Adrenal gland (tissue), 12 donors: ENCODE data around the gene ART3. TPM values are rescaled to one million over a fixed set of nuclear protein-coding genes. Genes with fewer than 3 reads are reported as not detected.

ENCODE experiments used
- DNase-seq, 7 donors: peaks; one replicate each; pipeline ENCODE4 v3.0.0-alpha.2; 2019 to 2020
- H3K27ac ChIP-seq, 5 donors: fragments of 200-600 bp; sonication (generic) in 4 of 5; 1 replicate in 3 of 5; 2 replicates in 2 of 5; pipeline versions ENCODE4 v1.5.1 to v1.8.0; 2016 to 2020; ENCODE audit warnings: mild to moderate bottlenecking in 1 of 5
- H3K27me3 ChIP-seq: fragments of 200-600 bp; 2 replicates; pipeline ENCODE4 v1.8.0; 2021
- H3K36me3 ChIP-seq, 2 donors: fragments of 200-600 bp; replicated peaks in 1 of 2; 1 replicate in 1 of 2; 2 replicates in 1 of 2; pipeline versions ENCODE4 v1.5.1 to v1.8.0; 2018 to 2022
- H3K4me1 ChIP-seq, 2 donors: fragments of 200-600 bp; replicated peaks in 1 of 2; 1 replicate in 1 of 2; 2 replicates in 1 of 2; pipeline versions ENCODE4 v1.5.1 to v1.8.0; 2018 to 2021
- H3K4me3 ChIP-seq, 4 donors: fragments of 200-600 bp; sonication (generic) in 3 of 4; one replicate each; pipeline ENCODE4 v1.5.1; 2016 to 2018
- H3K9me3 ChIP-seq, 3 donors: fragments of 200-600 bp; sonication (generic) in 1 of 3; replicated peaks in 1 of 3; 1 replicate in 2 of 3; 2 replicates in 1 of 3; pipeline versions ENCODE4 v1.5.1 to v1.8.0; 2016 to 2021
- CTCF ChIP-seq, 6 experiments: fragments of 450-650 bp in 4 of 6; fragments of 200-600 bp in 2 of 6; sonication (generic) in 1 of 6; IDR thresholded peaks; 1 replicate in 5 of 6; 2 replicates in 1 of 6; pipeline versions ENCODE4 v1.5.1 to v1.8.0; 2016 to 2021; ENCODE audit warnings: antibody characterized with exemption in 6 of 6, mild to moderate bottlenecking in 2 of 6, moderate library complexity in 1 of 6
- POLR2A ChIP-seq, 2 donors: fragments of 450-650 bp; IDR thresholded peaks; one replicate each; pipeline ENCODE4 v1.6.1; 2017; ENCODE audit warnings: antibody characterized with exemption in 2 of 2, mild to moderate bottlenecking in 2 of 2, moderate library complexity in 1 of 2
- WGBS, 4 donors: extraction: QIAGEN DNeasy Blood & Tissue Kit in 2 of 4; methylation state at CpG; one replicate each; pipeline versions ENCODE4 v1.1.5 to v1.1.7; 2013 to 2017; 5-methylcytosine and 5-hydroxymethylcytosine counted together
- intact Hi-C, 2 donors: fragments of 100-400 bp; cut with DNase I; formaldehyde crosslinking; loops; one replicate each; pipeline versions ENCODE4 v1.14.1 to v1.15.0; 2022 to 2023
- polyA plus RNA-seq, 3 donors: library from polyadenylated mRNA; stranded (reverse); fragments of 200-250 nt in 2 of 3; fragments of 350-450 nt in 1 of 3; fragmentation: Illumina TruSeq in 1 of 3; extraction: RNeasy Lipid Tissue Mini Kit (QIAGEN cat#74804) in 1 of 3; gene quantifications; one replicate each; pipeline ENCODE4 v1.2.3, GENCODE V29; 2013 to 2014
- total RNA-seq, 9 donors: library from RNA; depleted of rRNA in 4 of 9; stranded (reverse); fragments of >200 nt in 4 of 9; fragments of 120-200 nt in 1 of 9; fragmentation: NEBNext Ultra II Directional in 1 of 9; extraction: Animal tissue kit (Norgen Biotek cat#: 25700) in 1 of 9; gene quantifications; one replicate each; pipeline versions ENCODE4 v1.1.0 to v1.2.4, GENCODE V29; 2013 to 2023
- donor health status: healthy with polysubstance abuse.
- donor health status: Bipolar disorder and iron deficiency.
- donor health status: DM: yes; HTN: yes; CAD: no.
- donor health status: DM: no; HTN: no; CAD: no.
- donor health status: DM: no; HTN: no; CAD: no.
- donor health status: DM: yes; HTN: yes; CAD: no.

Gene ART3
- total and polyA plus RNA-seq, 12 donors: 0.16 to 1.1 (median 0.70) TPM; not detected in 7

- 0 to 1% (median 0%) methylated on average over 14 to 47 of the region's 47 CpGs for WGBS, 4 donors
- H3K27me3 ChIP-seq: no peaks in the 10 kb centered on the region
- no peaks in the 10 kb centered on the region for H3K9me3 ChIP-seq
- H3K27ac ChIP-seq: peak within 1 kb of the TSS; percentile 83 to 94 (median 88)
- DNase-seq: peak; percentile 92 to 97 (median 95)
- intact Hi-C loops: no loop called here
- TF ChIP-seq POLR2A (IDR thresholded peaks at IDR 0.05): peak; percentile 66 to 95
- peak in 1 of 6 experiments; percentile 7 for TF ChIP-seq CTCF (IDR thresholded peaks at IDR 0.05)
- H3K4me3 ChIP-seq: peak within 1 kb of the TSS; percentile 76 to 93 (median 88)
- peaks cover 0 to 6% of the 10 kb centered on the region in 2 donors for H3K36me3 ChIP-seq
- peaks cover 0 to 23% of the 10 kb centered on the region in 2 donors for H3K4me1 ChIP-seq
Observed at GRCh38 chr4:76148142-76148865, 73.8 kb downstream of the ART3 start, which contains the start of gene NUP54. Gene NUP54 (minus strand): TSS chr4:76148397. CDS start chr4:76148374, 23 bp downstream.

- Histone ChIP-seq H3K27me3 (no peaks in the 10 kb centered on the region), H3K4me1 (peaks cover 0 to 11% of the 10 kb centered on the region in 2 donors), H3K9me3 (no peaks in the 10 kb centered on the region), H3K4me3 (no peak overlapping the region), H3K27ac (no peak overlapping the region), H3K36me3 (no peaks in the 10 kb centered on the region)
- intact Hi-C loops: no loop called here
- no peak for DNase-seq
- 77 to 87% (median 79%) methylated on average over 2 of the region's 2 CpGs for WGBS, 4 donors
- TF ChIP-seq POLR2A (IDR thresholded peaks at IDR 0.05): no peak
- no peak for TF ChIP-seq CTCF (IDR thresholded peaks at IDR 0.05)
Observed at GRCh38 chr4:76153356-76153755, 78.8 kb downstream of the ART3 start.

- intact Hi-C loops: no loop called here
- no peak for DNase-seq
- WGBS, 4 donors: 93 to 94% (median 94%) methylated on average over 3 of the region's 3 CpGs
- Histone ChIP-seq H3K36me3 (peaks cover 0 to 20% of the 10 kb centered on the region in 2 donors), H3K27ac (no peak overlapping the region), H3K27me3 (no peaks in the 10 kb centered on the region), H3K9me3 (no peaks in the 10 kb centered on the region), H3K4me1 (no peaks in the 10 kb centered on the region), H3K4me3 (no peak overlapping the region)
- TF ChIP-seq CTCF (IDR thresholded peaks at IDR 0.05): no peak
- no peak for TF ChIP-seq POLR2A (IDR thresholded peaks at IDR 0.05)
Observed at GRCh38 chr4:76155979-76156378, 81.5 kb downstream of the ART3 start.

GRCh38 chr4:76156635-76157034, 82.1 kb downstream of the ART3 start:
- H3K4me1 ChIP-seq: no peaks in the 10 kb centered on the region
- DNase-seq: no peak
- peaks cover 0 to 27% of the 10 kb centered on the region in 2 donors for H3K36me3 ChIP-seq
- H3K4me3 ChIP-seq: no peak overlapping the region
- no peak overlapping the region for H3K27ac ChIP-seq
- WGBS, 4 donors: 0 to 11% (median 6%) methylated on average over 2 of the region's 2 CpGs
- H3K27me3 ChIP-seq: no peaks in the 10 kb centered on the region
- intact Hi-C loops: no loop called here
- TF ChIP-seq POLR2A (IDR thresholded peaks at IDR 0.05) (no peak), CTCF (IDR thresholded peaks at IDR 0.05) (no peak)
- H3K9me3 ChIP-seq: no peaks in the 10 kb centered on the region
